ENCODE results near the gene DTL. TPM values are rescaled to one million over a fixed set of nuclear protein-coding genes. Genes with fewer than 3 reads are reported as not detected.

Gene DTL
- total and polyA plus RNA-seq, 11 donors: 0.08 to 6.2 (median 0.44) TPM; not detected in 1

- peaks cover 0 to 67% (median 31%) of the 10 kb centered on the region in 12 donors for H3K4me1 ChIP-seq
- H3K9me3 ChIP-seq: no peaks in the 10 kb centered on the region
- intact Hi-C loops (cut with DNase I): no loop called here
- no peaks in the 10 kb centered on the region for H3K36me3 ChIP-seq
- DNase-seq (no peak), ATAC-seq (no peak)
- no peaks in the 10 kb centered on the region for H3K27me3 ChIP-seq
- 68 to 78% (median 72%) methylated on average over 1 of the region's 1 CpG for WGBS, 4 donors
- no peak overlapping the region for H3K4me3 ChIP-seq
- TF ChIP-seq CTCF (IDR thresholded peaks at IDR 0.05): no peak
- no peak for TF ChIP-seq POLR2A (IDR thresholded peaks at IDR 0.05)
- H3K27ac ChIP-seq: peak overlapping the region in 1 of 12 donors; percentile 9
Measured at GRCh38 chr1:212108187-212108586, 72.6 kb downstream of the DTL start.

GRCh38 chr1:212108981-212109380 is 73.4 kb downstream of the DTL start:
- H3K9me3 ChIP-seq: no peaks in the 10 kb centered on the region
- peak overlapping the region in 1 of 12 donors; percentile 9 for H3K27ac ChIP-seq
- no peaks in the 10 kb centered on the region for H3K27me3 ChIP-seq
- H3K4me1 ChIP-seq: peaks cover 0 to 66% (median 31%) of the 10 kb centered on the region in 12 donors
- intact Hi-C loops (cut with DNase I): no loop called here
- TF ChIP-seq POLR2A (IDR thresholded peaks at IDR 0.05): no peak
- no peak for TF ChIP-seq CTCF (IDR thresholded peaks at IDR 0.05)
- no peak overlapping the region for H3K4me3 ChIP-seq
- ATAC-seq: no peak
- no peaks in the 10 kb centered on the region for H3K36me3 ChIP-seq
- WGBS, 4 donors: 69 to 83% (median 76%) methylated on average over 2 of the region's 2 CpGs
- DNase-seq: no peak

GRCh38 chr1:212109728-212110127 is 74.2 kb downstream of the DTL start:
- H3K27me3 ChIP-seq: no peaks in the 10 kb centered on the region
- H3K4me3 ChIP-seq: no peak overlapping the region
- H3K27ac ChIP-seq: no peak overlapping the region
- intact Hi-C loops (cut with DNase I): loop anchor here in 2 of 10 donors (5.0 kb wide), 2 partner anchors 32 to 53 kb away; no protein-coding TSS in a partner anchor
- TF ChIP-seq POLR2A (IDR thresholded peaks at IDR 0.05) (no peak), CTCF (IDR thresholded peaks at IDR 0.05) (no peak)
- DNase-seq (no peak), ATAC-seq (no peak)
- peaks cover 0 to 58% (median 27%) of the 10 kb centered on the region in 12 donors for H3K4me1 ChIP-seq
- H3K36me3 ChIP-seq: no peaks in the 10 kb centered on the region
- 52 to 62% (median 56%) methylated on average over 6 of the region's 6 CpGs for WGBS, 4 donors
- no peaks in the 10 kb centered on the region for H3K9me3 ChIP-seq

- H3K27ac ChIP-seq: no peak overlapping the region
- no peak overlapping the region for H3K4me3 ChIP-seq
- peak in 6 of 12 donors; percentile 19 to 46 (median 24) for TF ChIP-seq CTCF (IDR thresholded peaks at IDR 0.05)
- no peak for TF ChIP-seq POLR2A (IDR thresholded peaks at IDR 0.05)
- H3K9me3 ChIP-seq: no peaks in the 10 kb centered on the region
- peak in 3 of 4 donors; percentile 50 to 69 (median 56) for ATAC-seq
- DNase-seq: peak in 3 of 5 donors; percentile 27 to 46 (median 32)
- H3K4me1 ChIP-seq: peaks cover 0 to 49% (median 22%) of the 10 kb centered on the region in 12 donors
- 15 to 18% (median 16%) methylated on average over 2 of the region's 2 CpGs for WGBS, 4 donors
- no peaks in the 10 kb centered on the region for H3K36me3 ChIP-seq
- H3K27me3 ChIP-seq: no peaks in the 10 kb centered on the region
- intact Hi-C loops (cut with DNase I): loop anchor here in 2 of 10 donors (5.0 kb wide), 2 partner anchors 33 to 52 kb away; no protein-coding TSS in a partner anchor
Measured at GRCh38 chr1:212110617-212111016, 75.1 kb downstream of the DTL start.

Measured in heart left ventricle (tissue), 16 donors.